Measurements from ENCODE around the gene SETD2.

- TF ChIP-seq CTCF (IDR thresholded peaks at IDR 0.05) (no peak), POLR2A (IDR thresholded peaks at IDR 0.05) (no peak), EP300 (IDR thresholded peaks at IDR 0.05) (no peak)
These were observed 156.3 kb downstream of the SETD2 start for GRCh38 chr3:47007482-47008233.

All from sigmoid colon (tissue), 4 donors.